Activated CD4-positive, alpha-beta memory T cell treated with anti-CD3 and anti-CD28 coated beads, Interleukin-2, amount 10 ng/mL, durations not matched to agents 7 days and 5 days (primary cell): ENCODE data around the gene CFLAR. TPM values are rescaled to one million over a fixed set of nuclear protein-coding genes. Genes with fewer than 3 reads are reported as not detected.
"Not testable (repeated sequence)": the region's sequence is repeated elsewhere in the genome, so short reads cannot be mapped to it uniquely, and the experiment has no call there.

Experiments used
- CTCF ChIA-PET: fragments of 350-600 bp; sonication (Branson Sonifier 250); formaldehyde crosslinking; loops from one replicate; lab custom pipeline; 2021; ENCODE audit warnings: antibody characterized with exemption, inconsistent platforms; lab: Charles Lee
- POLR2A ChIA-PET: fragments of 350-600 bp; sonication (Branson Sonifier 250); formaldehyde crosslinking; loops from one replicate; lab custom pipeline; 2021; ENCODE audit warnings: antibody characterized with exemption; lab: Charles Lee
- DNase-seq: peaks from one replicate; pipeline ENCODE4 v3.0.0-alpha.2; 2020
- H3K27ac Mint-ChIP-seq: one replicate; pipeline ENCODE4 v1.8.0; 2021; ENCODE audit warnings: mild to moderate bottlenecking, mixed read lengths
- H3K27me3 Mint-ChIP-seq: one replicate; pipeline ENCODE4 v1.8.0; 2021; ENCODE audit warnings: mixed read lengths
- H3K36me3 Mint-ChIP-seq: one replicate; pipeline ENCODE4 v1.8.0; 2021; ENCODE audit warnings: low read depth, mixed read lengths
- H3K4me1 Mint-ChIP-seq: one replicate; pipeline ENCODE4 v1.8.0; 2021; ENCODE audit warnings: mixed read lengths
- H3K4me3 Mint-ChIP-seq: one replicate; pipeline ENCODE4 v1.8.0; 2021; ENCODE audit warnings: mild to moderate bottlenecking, mixed read lengths
- H3K9me3 Mint-ChIP-seq: one replicate; pipeline ENCODE4 v1.8.0; 2021; ENCODE audit warnings: mixed read lengths
- total RNA-seq, 2 experiments: library from RNA; stranded (reverse); gene quantifications; one replicate each; pipeline ENCODE4 v1.2.3, GENCODE V29; 2021

The CFLAR gene
- total RNA-seq, 2 experiments from 2014 or later = 192 to 196 TPM

DNA sequence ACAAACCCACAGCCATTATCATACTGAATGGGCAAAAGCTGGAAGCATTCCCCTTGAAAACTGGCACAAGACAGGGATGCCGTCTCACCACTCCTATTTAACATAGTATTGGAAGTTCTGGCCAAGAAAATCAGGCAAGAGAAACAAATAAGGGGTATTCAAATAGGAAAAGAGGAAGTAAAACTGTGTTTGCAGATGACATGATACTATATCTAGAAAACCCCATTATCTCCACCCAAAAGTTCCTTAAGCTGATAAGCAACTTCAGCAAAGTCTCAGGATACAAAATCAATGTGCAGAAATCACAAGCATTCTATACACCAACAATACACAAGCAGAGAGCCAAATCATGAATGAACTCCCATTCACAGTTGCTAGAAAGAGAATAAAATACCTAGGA lies 52.5 kb downstream of the CFLAR start:
- peaks cover 43% of the 10 kb centered on the region for H3K36me3 Mint-ChIP-seq
- H3K27ac Mint-ChIP-seq, H3K9me3 Mint-ChIP-seq, H3K27me3 Mint-ChIP-seq, CTCF ChIA-PET, DNase-seq, H3K4me3 Mint-ChIP-seq, H3K4me1 Mint-ChIP-seq: not testable (repeated sequence)
- POLR2A ChIA-PET = interaction anchor here (1.4 kb wide), 1 partner anchor 206 kb away, joined by 3 read pairs; no protein-coding TSS in a partner anchor

DNA sequence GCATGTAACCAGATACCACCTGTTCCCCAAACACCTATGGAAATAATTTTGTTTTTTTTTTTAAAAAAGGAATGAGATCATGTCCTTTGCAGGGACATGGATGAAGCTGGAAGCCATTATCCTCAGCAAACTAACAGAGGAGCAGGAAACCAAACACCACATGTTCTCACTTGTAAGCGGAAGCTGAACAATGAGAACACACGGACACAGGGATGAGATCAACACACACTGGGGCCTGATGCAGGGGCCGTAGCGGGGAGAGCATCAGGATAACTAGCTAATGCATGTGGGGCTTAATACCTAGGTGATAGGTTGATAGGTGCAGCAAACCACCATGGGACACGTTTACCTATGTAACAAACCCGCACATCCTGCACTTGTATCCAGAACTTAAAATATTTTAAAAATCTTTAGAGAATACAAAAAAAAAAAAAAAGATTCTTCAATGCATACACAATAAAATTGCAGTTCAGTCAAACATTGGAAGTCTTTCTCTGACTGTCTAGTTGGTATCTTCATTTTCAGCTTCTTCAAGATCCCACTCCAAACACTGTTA lies 55.4 kb downstream of the CFLAR start:
- DNase-seq = no peak
- Mint-ChIP-seq H3K4me1 (peaks cover 6% of the 10 kb centered on the region), H3K4me3 (no peak overlapping the region), H3K27ac (no peak overlapping the region), H3K27me3 (peaks cover 9% of the 10 kb centered on the region), H3K9me3 (peaks cover 2% of the 10 kb centered on the region), H3K36me3 (peaks cover 20% of the 10 kb centered on the region)
- ChIA-PET CTCF (interaction anchor here (1.2 to 1.7 kb wide), 4 partner anchors 22 to 270 kb away, joined by 3 to 6 read pairs (median 4); no protein-coding TSS in a partner anchor), POLR2A (interaction anchor here (1.0 to 1.6 kb wide), 4 partner anchors 11 to 61 kb away, joined by 3 to 4 read pairs (median 3); no protein-coding TSS in a partner anchor)

DNA sequence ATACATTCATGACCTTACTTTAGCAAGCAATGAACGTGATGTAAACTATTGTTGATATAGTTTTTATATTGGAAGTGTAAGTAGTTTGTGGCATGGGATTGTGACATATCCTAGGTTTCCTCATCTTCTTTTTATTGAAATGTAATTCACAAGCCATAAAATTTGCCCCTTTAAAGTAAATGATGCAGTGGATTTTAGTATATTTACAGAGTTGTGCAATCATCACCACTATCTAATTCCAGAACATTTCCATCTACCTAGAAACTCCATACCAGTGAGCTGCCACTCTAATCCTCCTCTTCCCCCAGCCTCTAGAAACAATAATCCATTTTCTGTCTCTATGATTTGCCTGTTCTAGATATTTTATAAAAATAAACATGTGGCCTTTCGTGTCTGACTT lies 56.3 kb downstream of the CFLAR start:
- H3K27me3 Mint-ChIP-seq = peaks cover 9% of the 10 kb centered on the region
- CTCF ChIA-PET = interaction anchor here (1.3 to 1.4 kb wide), 2 partner anchors 22 to 60 kb away, joined by 3 to 5 read pairs; no protein-coding TSS in a partner anchor

DNA sequence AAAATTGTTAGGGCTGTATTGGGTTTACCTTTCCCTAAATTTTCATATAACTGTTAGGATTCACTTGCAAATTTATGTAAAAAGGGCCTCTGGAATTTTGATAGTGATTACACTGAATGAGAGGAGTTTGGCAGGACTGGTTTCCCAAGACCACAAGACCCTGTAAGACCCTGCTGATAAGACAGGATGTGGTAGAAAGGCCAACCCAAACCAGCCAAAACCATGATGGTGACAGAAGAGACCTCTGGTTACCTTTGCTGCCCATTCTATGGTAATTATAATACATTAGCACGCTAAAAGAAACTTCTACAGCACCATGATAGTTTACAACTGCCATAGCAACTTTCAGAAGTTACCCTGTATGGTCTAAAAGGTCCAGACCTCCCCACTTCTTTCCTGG lies 58.7 kb downstream of the CFLAR start:
- Mint-ChIP-seq H3K27me3 (peaks cover 5% of the 10 kb centered on the region), H3K9me3 (peaks cover 2% of the 10 kb centered on the region), H3K36me3 (no peaks in the 10 kb centered on the region), H3K27ac (no peak overlapping the region), H3K4me1 (peaks cover 17% of the 10 kb centered on the region), H3K4me3 (no peak overlapping the region)
- no peak for DNase-seq
- ChIA-PET POLR2A (no interaction called here), CTCF (no interaction called here)

More for the DNA sequence above, 56.3 kb downstream of the CFLAR start:
- Mint-ChIP-seq H3K9me3 (peaks cover 2% of the 10 kb centered on the region), H3K27ac (no peak overlapping the region), H3K4me1 (peaks cover 9% of the 10 kb centered on the region), H3K36me3 (peaks cover 11% of the 10 kb centered on the region), H3K4me3 (no peak overlapping the region)
- DNase-seq = no peak
- POLR2A ChIA-PET = interaction anchor here (0.5 to 1.2 kb wide), 2 partner anchors 54 to 251 kb away, joined by 3 to 4 read pairs; no protein-coding TSS in a partner anchor

DNA sequence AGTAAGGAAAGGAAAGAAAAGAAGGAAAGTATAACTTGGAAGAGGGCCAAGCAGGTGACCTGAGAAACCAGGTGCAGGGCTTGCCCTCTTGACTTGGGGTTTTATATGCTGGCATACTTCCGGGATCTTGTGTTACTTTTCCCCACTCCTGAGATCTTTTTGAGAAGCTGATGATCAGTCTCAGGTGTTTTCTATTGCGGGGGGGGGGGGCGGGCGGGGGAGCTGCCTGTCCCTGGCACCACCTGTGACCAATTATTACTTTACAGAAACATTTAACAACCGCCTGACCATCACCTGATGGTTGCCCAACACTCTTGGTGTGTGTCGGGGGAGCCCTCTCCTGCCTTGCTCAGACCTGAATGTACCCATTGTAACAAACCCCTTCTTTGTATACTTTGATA lies 60.1 kb downstream of the CFLAR start:
- ChIA-PET POLR2A (interaction anchor here (2.7 kb wide), 1 partner anchor 58 kb away, joined by 14 read pairs; no protein-coding TSS in a partner anchor), CTCF (interaction anchor here (0.6 to 1.4 kb wide), 3 partner anchors 56 to 270 kb away, joined by 3 to 10 read pairs (median 5); no protein-coding TSS in a partner anchor)
- peaks cover 25% of the 10 kb centered on the region for H3K4me1 Mint-ChIP-seq
- H3K27ac Mint-ChIP-seq = no peak overlapping the region
- H3K9me3 Mint-ChIP-seq = peaks cover 2% of the 10 kb centered on the region
- no peak for DNase-seq
- H3K27me3 Mint-ChIP-seq = peaks cover 3% of the 10 kb centered on the region
- no peak overlapping the region for H3K4me3 Mint-ChIP-seq
- no peaks in the 10 kb centered on the region for H3K36me3 Mint-ChIP-seq

DNA sequence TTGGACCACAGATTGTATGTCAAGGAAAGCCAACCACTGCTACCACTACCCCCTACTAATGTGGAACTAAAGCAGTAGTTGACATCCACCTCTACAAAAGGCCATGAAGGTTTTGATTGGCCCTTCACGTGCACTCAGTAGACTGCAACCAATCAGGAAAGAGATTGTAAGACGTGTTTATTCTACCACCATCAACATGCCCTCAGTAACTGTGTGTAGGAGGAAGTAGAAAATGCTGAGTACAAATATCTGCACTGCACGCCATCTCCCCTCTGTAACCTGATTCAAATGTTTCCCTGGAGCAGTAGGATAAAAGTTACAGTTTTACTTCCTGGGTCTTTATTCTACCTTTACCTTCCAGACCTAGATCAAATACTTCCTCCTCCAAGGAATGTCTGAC lies 64.0 kb downstream of the CFLAR start:
- Mint-ChIP-seq H3K36me3 (peaks cover 17% of the 10 kb centered on the region), H3K27me3 (no peaks in the 10 kb centered on the region), H3K27ac (no peak overlapping the region), H3K9me3 (peaks cover 2% of the 10 kb centered on the region), H3K4me1 (peaks cover 41% of the 10 kb centered on the region), H3K4me3 (no peak overlapping the region)
- ChIA-PET CTCF (interaction anchor here (1.1 to 4.4 kb wide), 4 partner anchors 22 to 279 kb away, joined by 3 to 317 read pairs (median 45); no protein-coding TSS in a partner anchor), POLR2A (interaction anchor here (5.5 kb wide), 1 partner anchor 53 kb away, joined by 160 read pairs; no protein-coding TSS in a partner anchor)
- no peak for DNase-seq

DNA sequence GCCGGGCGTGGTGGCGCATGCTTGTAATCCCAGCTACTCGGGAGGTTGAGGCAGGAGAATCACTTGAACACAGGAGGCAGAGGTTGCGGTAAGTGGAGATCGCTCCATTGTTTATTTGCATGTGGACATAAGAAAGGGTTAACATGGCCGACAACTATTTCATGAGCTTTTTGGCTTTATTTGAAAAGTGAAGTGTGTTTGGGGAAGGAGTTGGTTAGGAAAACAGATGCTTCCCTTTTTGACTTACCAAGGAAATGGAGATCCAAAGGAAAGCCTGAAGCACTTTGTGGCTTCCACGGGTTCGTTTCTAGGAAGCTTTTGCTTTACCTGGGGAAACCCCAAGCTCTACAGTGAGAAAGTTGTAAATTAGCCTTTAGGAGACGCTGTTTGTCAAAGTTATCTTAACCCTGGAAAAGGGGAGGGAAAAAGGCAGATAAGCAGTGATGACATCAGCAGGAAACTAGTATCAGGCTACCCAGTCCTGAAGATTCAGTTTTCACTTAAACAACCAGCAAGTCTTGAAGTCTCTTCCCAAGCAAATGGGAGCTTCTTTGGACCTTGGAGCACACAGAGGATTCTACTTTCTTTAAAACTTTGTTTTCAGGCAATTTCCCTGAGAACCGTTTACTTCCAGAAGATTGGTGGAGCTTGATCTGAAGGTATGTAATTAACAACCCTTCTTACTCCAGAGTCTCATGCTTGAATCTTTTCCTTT lies 66.8 kb downstream of the CFLAR start, which contains the start of gene CASP10:
Gene CASP10 (plus strand): TSS at position 492 of the 715 bp plus-strand sequence. CDS start 2,637 bp downstream, outside the sequence.
- no peaks in the 10 kb centered on the region for H3K27me3 Mint-ChIP-seq
- peaks cover 57% of the 10 kb centered on the region for H3K4me1 Mint-ChIP-seq
- H3K36me3 Mint-ChIP-seq = peaks cover 42% of the 10 kb centered on the region
- H3K27ac Mint-ChIP-seq = peak within 1 kb of the TSS; percentile 84
- ChIA-PET POLR2A (interaction anchor here (0.8 to 5.5 kb wide), 31 partner anchors 11 to 1085 kb away, joined by 3 to 160 read pairs (median 5); partner anchors contain the start of genes CASP8, CFLAR, CLK1 and HYCC2), CTCF (interaction anchor here (0.6 to 4.4 kb wide), 41 partner anchors 9 to 996 kb away, joined by 3 to 317 read pairs (median 4); partner anchors contain the start of genes CASP8, CFLAR, NIF3L1 and ORC2)
- peaks cover 4% of the 10 kb centered on the region for H3K9me3 Mint-ChIP-seq
- no peak for DNase-seq
- H3K4me3 Mint-ChIP-seq = peak within 1 kb of the TSS; percentile 98

DNA sequence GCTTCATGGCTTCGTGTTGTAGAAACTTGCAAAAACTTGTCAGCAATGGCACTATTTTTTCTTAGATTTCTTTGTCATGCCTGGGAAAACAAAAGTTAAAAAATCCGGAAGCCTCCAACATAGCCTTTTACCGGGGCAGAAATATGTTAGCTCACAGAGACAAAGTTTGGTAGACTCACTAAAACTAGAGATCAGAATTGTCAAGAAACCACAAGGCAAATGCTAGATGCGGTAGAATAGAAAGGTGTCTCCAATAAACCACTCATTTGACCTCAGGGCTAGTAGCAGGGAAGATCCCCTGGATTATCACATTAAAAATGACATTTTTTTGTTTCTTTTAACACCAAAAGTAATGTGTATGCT lies 67.4 kb downstream of the CFLAR start:
- POLR2A ChIA-PET = interaction anchor here (1.0 to 5.5 kb wide), 26 partner anchors 11 to 1084 kb away, joined by 3 to 160 read pairs (median 6); partner anchors contain the start of genes CASP8, CFLAR, CLK1 and HYCC2
- no peak for DNase-seq
- CTCF ChIA-PET = interaction anchor here (0.9 to 4.4 kb wide), 34 partner anchors 9 to 996 kb away, joined by 3 to 317 read pairs (median 4); partner anchors contain the start of genes CASP8, CFLAR, ORC2 and STRADB

DNA sequence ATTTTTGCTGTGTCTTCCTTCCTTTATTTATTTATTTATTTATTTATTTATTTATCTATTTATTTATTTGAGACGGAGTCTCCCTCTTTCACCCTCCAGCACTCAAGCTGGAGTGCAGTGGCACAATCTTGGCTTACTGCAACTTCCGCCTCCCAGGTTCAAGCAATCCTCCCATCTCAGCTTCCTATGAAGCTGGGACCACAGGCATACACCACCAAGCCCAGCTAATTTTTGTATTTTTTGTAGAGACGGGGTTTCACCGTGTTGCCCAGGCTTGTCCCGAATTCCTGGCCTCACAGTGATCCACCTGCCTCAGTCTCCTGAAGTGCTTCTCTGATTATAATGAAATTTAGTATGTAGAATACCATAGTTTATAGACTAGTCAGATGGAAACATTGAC lies 67.9 kb downstream of the CFLAR start:
- ChIA-PET CTCF (interaction anchor here (0.9 to 4.4 kb wide), 13 partner anchors 12 to 286 kb away, joined by 3 to 317 read pairs (median 6); partner anchors contain the start of genes CASP8, STRADB and TRAK2), POLR2A (interaction anchor here (1.1 to 5.5 kb wide), 14 partner anchors 10 to 295 kb away, joined by 4 to 160 read pairs (median 10); partner anchors contain the start of genes CASP8, CFLAR, NIF3L1 and ORC2)
- Mint-ChIP-seq H3K4me3 (peak overlapping the region; percentile 98), H3K4me1 (peaks cover 65% of the 10 kb centered on the region), H3K36me3 (peaks cover 53% of the 10 kb centered on the region), H3K27ac (peak overlapping the region; percentile 82)
- DNase-seq, H3K27me3 Mint-ChIP-seq, H3K9me3 Mint-ChIP-seq: not testable (repeated sequence)

More for the DNA sequence above, 67.4 kb downstream of the CFLAR start:
- Mint-ChIP-seq H3K27me3 (no peaks in the 10 kb centered on the region), H3K9me3 (peaks cover 6% of the 10 kb centered on the region), H3K36me3 (peaks cover 48% of the 10 kb centered on the region), H3K27ac (peak overlapping the region; percentile 84), H3K4me3 (peak overlapping the region; percentile 98), H3K4me1 (peaks cover 62% of the 10 kb centered on the region)

DNA sequence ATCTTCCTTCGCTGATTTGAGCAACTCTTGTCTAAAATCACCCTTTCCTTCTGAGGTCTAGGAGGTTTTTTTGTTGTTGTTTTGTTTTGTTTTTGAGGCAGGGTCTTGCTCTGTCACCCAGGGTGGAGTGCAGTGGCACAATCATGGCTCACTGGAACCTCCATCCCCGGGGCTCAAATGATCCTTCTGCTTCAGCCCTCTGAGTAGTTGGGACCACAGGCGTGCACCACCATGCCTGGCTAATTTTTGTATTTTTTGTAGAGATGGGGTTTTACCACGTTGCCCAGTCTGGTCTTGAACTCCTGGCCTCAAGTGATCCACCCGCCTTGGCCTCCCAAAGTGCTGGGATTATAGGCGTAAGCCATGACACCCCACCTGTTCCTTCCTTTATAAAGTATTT lies 68.3 kb downstream of the CFLAR start:
- Mint-ChIP-seq H3K36me3 (peaks cover 57% of the 10 kb centered on the region), H3K4me1 (peaks cover 64% of the 10 kb centered on the region), H3K27ac (peak overlapping the region; percentile 82), H3K4me3 (peak overlapping the region; percentile 98)
- H3K27me3 Mint-ChIP-seq, H3K9me3 Mint-ChIP-seq, DNase-seq: not testable (repeated sequence)
- CTCF ChIA-PET = interaction anchor here (1.1 to 4.4 kb wide), 4 partner anchors 11 to 267 kb away, joined by 3 to 317 read pairs (median 32); partner anchors contain the start of genes STRADB and TRAK2
- POLR2A ChIA-PET = interaction anchor here (1.1 to 5.5 kb wide), 8 partner anchors 10 to 86 kb away, joined by 4 to 160 read pairs (median 26); partner anchors contain the start of genes CASP8 and CFLAR

DNA sequence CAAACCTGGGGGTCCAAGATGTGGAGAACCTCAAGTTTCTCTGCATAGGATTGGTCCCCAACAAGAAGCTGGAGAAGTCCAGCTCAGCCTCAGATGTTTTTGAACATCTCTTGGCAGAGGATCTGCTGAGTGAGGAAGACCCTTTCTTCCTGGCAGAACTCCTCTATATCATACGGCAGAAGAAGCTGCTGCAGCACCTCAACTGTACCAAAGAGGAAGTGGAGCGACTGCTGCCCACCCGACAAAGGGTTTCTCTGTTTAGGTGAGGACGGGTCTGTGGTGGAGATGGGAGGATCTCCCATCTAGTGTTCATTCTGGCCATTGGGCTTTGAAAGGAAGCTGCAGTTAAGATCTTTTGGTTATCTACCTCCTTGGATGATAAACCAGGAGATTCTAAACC lies 69.9 kb downstream of the CFLAR start:
- DNase-seq = no peak
- CTCF ChIA-PET = interaction anchor here (1.3 to 1.8 kb wide), 2 partner anchors 9 to 47 kb away, joined by 5 to 26 read pairs; no protein-coding TSS in a partner anchor
- Mint-ChIP-seq H3K4me1 (peaks cover 69% of the 10 kb centered on the region), H3K27me3 (no peaks in the 10 kb centered on the region), H3K9me3 (peaks cover 7% of the 10 kb centered on the region), H3K4me3 (peak overlapping the region; percentile 98), H3K27ac (peak overlapping the region; percentile 52), H3K36me3 (peaks cover 70% of the 10 kb centered on the region)
- POLR2A ChIA-PET = interaction anchor here (0.7 to 1.4 kb wide), 10 partner anchors 8 to 115 kb away, joined by 3 to 12 read pairs (median 3); partner anchors contain the start of genes CASP8 and CFLAR

DNA sequence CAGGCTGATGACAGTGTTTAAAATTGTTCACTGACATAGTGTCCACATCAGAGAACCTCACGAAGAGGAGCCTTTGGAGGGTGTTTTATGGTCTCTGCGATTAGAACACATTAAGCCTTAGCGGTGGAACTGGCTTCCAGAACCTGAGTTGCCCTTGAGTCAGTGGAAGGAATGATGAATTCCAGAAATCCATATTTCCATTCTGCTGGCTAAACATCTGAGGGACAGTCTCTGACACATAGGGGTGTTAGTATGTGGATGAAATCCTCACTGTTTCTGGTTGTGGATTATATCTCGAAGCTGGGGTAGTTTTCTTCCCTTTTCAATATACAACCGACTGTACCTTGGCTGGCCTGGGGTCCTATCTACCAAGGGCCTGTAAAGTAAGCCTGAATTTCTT lies 71.0 kb downstream of the CFLAR start:
- no peak for DNase-seq
- H3K27ac Mint-ChIP-seq = peak overlapping the region; percentile 16
- H3K4me3 Mint-ChIP-seq = no peak overlapping the region
- H3K36me3 Mint-ChIP-seq = peaks cover 80% of the 10 kb centered on the region
- ChIA-PET CTCF (interaction anchor here (0.6 to 6.7 kb wide), 4 partner anchors 8 to 296 kb away, joined by 3 to 76 read pairs (median 16); no protein-coding TSS in a partner anchor), POLR2A (no interaction called here)
- H3K27me3 Mint-ChIP-seq = no peaks in the 10 kb centered on the region
- H3K4me1 Mint-ChIP-seq = peaks cover 78% of the 10 kb centered on the region
- peaks cover 7% of the 10 kb centered on the region for H3K9me3 Mint-ChIP-seq
